Muscle of leg (tissue), 11 donors: ENCODE measurements around the gene ODAD3. TPM values are rescaled to one million over a fixed set of nuclear protein-coding genes. Genes with fewer than 3 reads are reported as not detected.

Experiments
- DNase-seq: peaks from one replicate; pipeline ENCODE4 v3.0.0; 2013
- H3K27ac ChIP-seq: one replicate; pipeline ENCODE4 v1.5.1; 2013; ENCODE audit warnings: mild to moderate bottlenecking, low read length, control low read depth
- H3K27me3 ChIP-seq: one replicate; pipeline ENCODE4 v1.6.1; 2013; ENCODE audit warnings: low read length; ENCODE audit not compliant: control insufficient read depth, insufficient read depth
- H3K36me3 ChIP-seq: one replicate; pipeline ENCODE4 v1.6.1; 2013; ENCODE audit warnings: low read length; ENCODE audit not compliant: control insufficient read depth, insufficient read depth
- H3K4me1 ChIP-seq: one replicate; pipeline ENCODE4 v1.6.1; 2013; ENCODE audit warnings: low read length; ENCODE audit not compliant: control insufficient read depth, insufficient read depth
- H3K4me3 ChIP-seq: one replicate; pipeline ENCODE4 v1.5.1; 2013; ENCODE audit warnings: low read length, control low read depth
- H3K9me3 ChIP-seq: replicated peaks from 2 replicates; pipeline ENCODE4 v1.6.1; 2013; ENCODE audit warnings: low read depth, low read length; ENCODE audit not compliant: control insufficient read depth
- WGBS: methylation state at CpG from one replicate; pipeline ENCODE4 v1.1.5; 2013; ENCODE audit warnings: missing lambda C conversion rate; ENCODE audit not compliant: insufficient coverage; 5-methylcytosine and 5-hydroxymethylcytosine counted together
- polyA plus RNA-seq, 8 donors: library from polyadenylated mRNA; unstranded; fragments of 120-200 nt; gene quantifications; one replicate each; pipeline versions ENCODE4 v1.2.1 to v1.2.3, GENCODE V29; 2013; ENCODE audit warnings: inconsistent platforms in 1 of 8, low replicate concordance in 1 of 8; ENCODE audit not compliant: insufficient read length in 8 of 8, insufficient read depth in 1 of 8
- total RNA-seq: library from RNA; stranded (reverse); fragments of 120-200 nt; gene quantifications from one replicate; pipeline ENCODE4 v1.2.4, GENCODE V29; 2013

The ODAD3 gene
- total and polyA plus RNA-seq, 9 donors: 0.11 to 0.49 (median 0.22) TPM

- Histone ChIP-seq H3K9me3 (no peaks in the 10 kb centered on the region), H3K4me3 (no peak overlapping the region), H3K36me3 (peaks cover 36% of the 10 kb centered on the region), H3K4me1 (peaks cover 6% of the 10 kb centered on the region), H3K27ac (no peak overlapping the region), H3K27me3 (no peaks in the 10 kb centered on the region)
- no peak for DNase-seq
- WGBS: no CpG with 5 or more reads among the region's 13 CpGs
Measured at GRCh38 chr19:11451327-11451870, 16.5 kb upstream of the ODAD3 start.

GRCh38 chr19:11450570-11451326, 15.8 kb upstream of the ODAD3 start:
- Histone ChIP-seq H3K9me3 (no peaks in the 10 kb centered on the region), H3K27ac (no peak overlapping the region), H3K27me3 (no peaks in the 10 kb centered on the region), H3K4me1 (peaks cover 6% of the 10 kb centered on the region), H3K4me3 (no peak overlapping the region), H3K36me3 (peaks cover 42% of the 10 kb centered on the region)
- 78% methylated on average over 9 of the region's 21 CpGs for WGBS
- DNase-seq: no peak

- WGBS: 93% methylated on average over 31 of the region's 31 CpGs
- peaks cover 59% of the 10 kb centered on the region for H3K36me3 ChIP-seq
Measured at GRCh38 chr19:11448923-11449554, 14.1 kb upstream of the ODAD3 start.

GRCh38 chr19:11448410-11448809, 13.5 kb upstream of the ODAD3 start:
- Histone ChIP-seq H3K27me3 (no peaks in the 10 kb centered on the region), H3K9me3 (no peaks in the 10 kb centered on the region), H3K36me3 (peaks cover 62% of the 10 kb centered on the region), H3K4me1 (peaks cover 6% of the 10 kb centered on the region), H3K4me3 (no peak overlapping the region), H3K27ac (no peak overlapping the region)
- 88% methylated on average over 12 of the region's 13 CpGs for WGBS
- no peak for DNase-seq

More at GRCh38 chr19:11448923-11449554, 14.1 kb upstream of the ODAD3 start:
- H3K27ac ChIP-seq: no peak overlapping the region
- no peak for DNase-seq
- H3K9me3 ChIP-seq: no peaks in the 10 kb centered on the region
- H3K27me3 ChIP-seq: no peaks in the 10 kb centered on the region
- H3K4me1 ChIP-seq: peaks cover 6% of the 10 kb centered on the region
- no peak overlapping the region for H3K4me3 ChIP-seq

DNA sequence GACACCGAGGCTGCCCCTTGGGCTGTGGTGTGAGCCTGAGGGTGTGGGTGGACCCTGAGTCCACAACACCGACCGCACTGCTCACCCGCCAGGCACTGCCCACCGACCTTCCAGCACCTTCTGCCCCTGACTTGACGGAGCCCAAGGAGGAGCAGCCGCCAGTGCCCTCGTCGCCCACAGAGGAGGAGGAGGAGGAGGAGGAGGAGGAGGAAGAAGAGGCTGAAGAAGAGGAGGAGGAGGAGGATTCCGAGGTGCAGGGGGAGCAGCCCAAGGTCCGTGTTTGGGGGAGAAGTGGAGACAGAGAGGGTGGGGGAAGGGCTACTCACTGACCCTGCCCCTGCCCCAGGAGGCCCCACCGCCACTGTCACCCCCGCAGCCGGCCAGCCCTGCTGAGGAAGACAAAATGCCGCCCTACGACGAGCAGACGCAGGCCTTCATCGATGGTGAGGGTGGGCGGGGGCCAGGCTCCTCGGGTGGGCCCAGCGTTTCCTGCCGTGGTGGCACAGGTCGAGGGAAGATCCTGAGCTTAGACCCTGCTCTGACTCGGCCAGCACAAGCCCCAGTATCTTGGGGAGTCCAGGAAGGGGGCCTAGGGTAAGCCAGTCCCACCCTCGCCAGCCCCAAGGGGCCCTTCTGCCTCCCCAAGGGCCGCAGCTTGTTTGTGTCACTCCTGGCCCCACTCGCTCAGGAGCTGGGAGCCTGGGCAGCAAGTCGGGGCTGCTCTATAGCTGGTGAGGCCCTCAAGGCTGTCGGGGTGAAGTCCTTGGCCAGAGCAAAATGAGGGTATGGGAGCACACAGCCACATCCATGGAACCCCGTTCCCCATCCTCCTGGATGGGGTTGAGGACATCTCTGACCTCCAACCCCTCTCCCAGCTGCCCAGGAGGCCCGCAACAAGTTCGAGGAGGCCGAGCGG, 12.7 kb upstream of the ODAD3 start:
- 86% methylated on average over 24 of the region's 35 CpGs for WGBS
- DNase-seq: no peak
- Histone ChIP-seq H3K36me3 (peaks cover 66% of the 10 kb centered on the region), H3K9me3 (no peaks in the 10 kb centered on the region), H3K27me3 (no peaks in the 10 kb centered on the region), H3K27ac (no peak overlapping the region), H3K4me1 (peaks cover 6% of the 10 kb centered on the region), H3K4me3 (no peak overlapping the region)

- Histone ChIP-seq H3K4me3 (no peak overlapping the region), H3K27me3 (no peaks in the 10 kb centered on the region), H3K4me1 (peaks cover 4% of the 10 kb centered on the region), H3K36me3 (peaks cover 74% of the 10 kb centered on the region), H3K27ac (no peak overlapping the region), H3K9me3 (no peaks in the 10 kb centered on the region)
- peak; percentile 28 for DNase-seq
- WGBS: 43% methylated on average over 9 of the region's 23 CpGs
Measured at GRCh38 chr19:11446652-11447301, 11.9 kb upstream of the ODAD3 start.

DNA sequence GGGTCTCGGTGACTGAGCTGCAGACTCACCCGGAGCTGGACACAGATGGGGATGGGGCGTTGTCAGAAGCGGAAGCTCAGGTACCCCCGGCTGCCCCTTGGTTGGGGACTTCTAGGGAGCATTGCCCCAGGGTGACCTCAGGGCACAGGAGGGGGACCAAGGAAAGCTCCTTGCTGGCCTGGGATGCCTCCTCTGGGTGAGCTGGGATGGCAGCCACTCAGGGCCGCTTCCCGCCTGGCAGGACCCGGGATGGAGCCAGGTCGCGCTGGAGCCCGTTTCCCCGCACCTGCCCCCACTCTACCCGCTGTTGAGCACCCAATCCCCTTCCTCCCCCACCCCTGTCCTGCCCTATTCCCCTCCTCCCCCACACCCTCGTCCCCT, 11.3 kb upstream of the ODAD3 start:
- DNase-seq: no peak
- Histone ChIP-seq H3K27me3 (no peaks in the 10 kb centered on the region), H3K4me3 (no peak overlapping the region), H3K36me3 (peaks cover 79% of the 10 kb centered on the region), H3K27ac (no peak overlapping the region), H3K4me1 (no peaks in the 10 kb centered on the region), H3K9me3 (no peaks in the 10 kb centered on the region)
- WGBS: 81% methylated on average over 14 of the region's 14 CpGs

DNA sequence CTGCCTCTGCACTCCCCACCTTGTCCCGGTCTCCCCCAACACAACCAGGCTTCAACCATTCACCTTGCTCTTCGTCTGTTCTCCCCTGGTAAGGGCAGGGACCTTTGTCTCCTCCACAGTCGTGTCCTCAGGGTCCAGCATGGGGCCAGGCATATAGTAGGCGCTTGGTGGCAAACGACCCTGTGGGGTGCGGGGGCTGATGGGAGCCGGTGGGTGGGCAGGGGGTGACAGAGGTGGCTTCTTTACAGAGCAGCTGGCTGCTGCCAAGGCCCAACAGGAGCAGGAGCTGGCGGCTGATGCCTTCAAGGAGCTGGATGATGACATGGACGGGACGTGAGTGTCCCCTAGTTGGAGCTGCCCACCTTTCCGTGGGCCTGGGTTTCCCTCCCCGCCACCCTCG, 10.2 kb upstream of the ODAD3 start:
- peaks cover 80% of the 10 kb centered on the region for H3K36me3 ChIP-seq
- WGBS: 89% methylated on average over 12 of the region's 13 CpGs

GRCh38 chr19:11444059-11444458, 9.1 kb upstream of the ODAD3 start:
- 75% methylated on average over 5 of the region's 5 CpGs for WGBS
- Histone ChIP-seq H3K4me1 (no peaks in the 10 kb centered on the region), H3K36me3 (peaks cover 82% of the 10 kb centered on the region), H3K4me3 (no peak overlapping the region), H3K27me3 (no peaks in the 10 kb centered on the region), H3K27ac (no peak overlapping the region), H3K9me3 (no peaks in the 10 kb centered on the region)
- no peak for DNase-seq

More for the DNA sequence above, 10.2 kb upstream of the ODAD3 start:
- no peak overlapping the region for H3K4me3 ChIP-seq
- H3K27ac ChIP-seq: no peak overlapping the region
- H3K9me3 ChIP-seq: no peaks in the 10 kb centered on the region
- no peaks in the 10 kb centered on the region for H3K4me1 ChIP-seq
- no peaks in the 10 kb centered on the region for H3K27me3 ChIP-seq
- no peak for DNase-seq
